Uterus (tissue), 2 donors: ENCODE data around the gene CASQ1.

Source experiments
- POLR2A ChIP-seq, 2 donors: fragments of 450-650 bp; IDR thresholded peaks; one replicate each; pipeline ENCODE4 v1.6.1; 2016; ENCODE audit warnings: antibody characterized with exemption in 2 of 2, mild to moderate bottlenecking in 1 of 2, moderate library complexity in 1 of 2
- TF ChIP-seq, protein P1 (sequence below), 4 experiments: fragments of 200-600 bp in 2 of 4; fragments of 450-650 bp in 2 of 4; sonication (generic) in 2 of 4; IDR thresholded peaks; one replicate each; pipeline ENCODE4 v1.5.1; 2016 to 2019; ENCODE audit warnings: antibody characterized with exemption in 4 of 4, mild to moderate bottlenecking in 2 of 4, moderate library complexity in 1 of 4

DNA sequence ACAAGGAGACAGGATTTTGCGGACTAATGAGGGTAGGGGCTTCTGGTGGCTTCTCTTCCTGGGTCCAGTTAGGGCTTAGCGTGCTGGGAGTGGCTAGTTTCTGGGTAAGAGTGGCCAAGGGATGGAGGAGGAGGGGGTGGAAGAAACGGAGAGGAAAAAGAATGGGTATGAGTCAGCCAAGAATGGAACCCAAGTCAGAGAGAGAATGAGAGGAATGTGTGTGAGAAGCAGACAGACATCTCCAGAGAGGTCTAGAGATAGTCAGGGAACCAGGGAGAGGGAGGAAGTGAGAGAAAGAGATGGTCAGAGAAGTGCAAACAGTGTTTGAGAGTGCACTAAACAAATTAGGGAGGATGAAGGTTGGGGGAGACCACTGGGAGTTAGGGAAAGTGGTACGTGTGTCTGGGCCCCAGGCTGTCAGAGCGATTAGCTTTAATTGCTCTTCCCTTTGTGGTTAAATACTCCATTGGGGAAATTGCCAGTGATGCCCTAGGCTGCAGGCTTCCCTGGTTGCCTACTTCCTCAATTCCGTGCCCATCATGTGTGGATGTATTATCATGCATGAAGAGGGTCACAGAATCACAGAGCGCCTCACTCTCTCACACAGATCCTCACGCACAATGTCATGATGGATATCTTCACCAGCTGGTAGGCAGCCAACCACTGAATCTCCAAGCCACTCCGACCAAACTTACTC, 16.2 kb downstream of the CASQ1 start:
- TF ChIP-seq, protein P1, sequence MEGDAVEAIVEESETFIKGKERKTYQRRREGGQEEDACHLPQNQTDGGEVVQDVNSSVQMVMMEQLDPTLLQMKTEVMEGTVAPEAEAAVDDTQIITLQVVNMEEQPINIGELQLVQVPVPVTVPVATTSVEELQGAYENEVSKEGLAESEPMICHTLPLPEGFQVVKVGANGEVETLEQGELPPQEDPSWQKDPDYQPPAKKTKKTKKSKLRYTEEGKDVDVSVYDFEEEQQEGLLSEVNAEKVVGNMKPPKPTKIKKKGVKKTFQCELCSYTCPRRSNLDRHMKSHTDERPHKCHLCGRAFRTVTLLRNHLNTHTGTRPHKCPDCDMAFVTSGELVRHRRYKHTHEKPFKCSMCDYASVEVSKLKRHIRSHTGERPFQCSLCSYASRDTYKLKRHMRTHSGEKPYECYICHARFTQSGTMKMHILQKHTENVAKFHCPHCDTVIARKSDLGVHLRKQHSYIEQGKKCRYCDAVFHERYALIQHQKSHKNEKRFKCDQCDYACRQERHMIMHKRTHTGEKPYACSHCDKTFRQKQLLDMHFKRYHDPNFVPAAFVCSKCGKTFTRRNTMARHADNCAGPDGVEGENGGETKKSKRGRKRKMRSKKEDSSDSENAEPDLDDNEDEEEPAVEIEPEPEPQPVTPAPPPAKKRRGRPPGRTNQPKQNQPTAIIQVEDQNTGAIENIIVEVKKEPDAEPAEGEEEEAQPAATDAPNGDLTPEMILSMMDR (IDR thresholded peaks at IDR 0.05) = no peak
- no peak for TF ChIP-seq POLR2A (IDR thresholded peaks at IDR 0.05)
